Suprapubic skin (tissue), 4 donors: ENCODE measurements around the gene CWF19L1. TPM values are rescaled to one million over a fixed set of nuclear protein-coding genes. Genes with fewer than 3 reads are reported as not detected.

Source experiments
- DNase-seq, 2 donors: peaks; one replicate each; pipeline ENCODE4 v3.0.0-alpha.2; 2019; ENCODE audit warnings: low spot score in 2 of 2
- H3K27ac ChIP-seq: fragments of 200-600 bp; sonication (generic); one replicate; pipeline ENCODE4 v1.5.1; 2019
- H3K27me3 ChIP-seq: fragments of 200-600 bp; sonication (generic); one replicate; pipeline ENCODE4 v1.5.1; 2019
- H3K36me3 ChIP-seq: fragments of 200-600 bp; sonication (generic); one replicate; pipeline ENCODE4 v1.5.1; 2019
- H3K4me1 ChIP-seq: fragments of 200-600 bp; sonication (generic); one replicate; pipeline ENCODE4 v1.5.1; 2019
- H3K4me3 ChIP-seq: fragments of 200-600 bp; sonication (generic); one replicate; pipeline ENCODE4 v1.5.1; 2019; ENCODE audit warnings: mild to moderate bottlenecking
- H3K9me3 ChIP-seq: fragments of 200-600 bp; sonication (generic); one replicate; pipeline ENCODE4 v1.5.1; 2019
- EP300 ChIP-seq: sonication (generic); formaldehyde crosslinking; IDR thresholded peaks from one replicate; pipeline ENCODE4 v1.6.1; 2017; ENCODE audit warnings: antibody characterized with exemption
- POLR2A ChIP-seq, 2 donors: fragments of 450-650 bp; IDR thresholded peaks; one replicate each; pipeline ENCODE4 v1.6.1; 2017; ENCODE audit warnings: antibody characterized with exemption in 2 of 2, mild to moderate bottlenecking in 2 of 2, moderate library complexity in 2 of 2
- POLR2AphosphoS5 ChIP-seq, 3 donors: sonication (generic); formaldehyde crosslinking; IDR thresholded peaks; one replicate each; pipeline ENCODE4 v1.6.1; 2017; ENCODE audit warnings: antibody characterized with exemption in 3 of 3
- WGBS: methylation state at CpG from one replicate; pipeline ENCODE4 v1.1.5; 2018; 5-methylcytosine and 5-hydroxymethylcytosine counted together
- total RNA-seq, 4 donors: library from RNA; depleted of rRNA; stranded (reverse); fragments of >200 nt; gene quantifications; one replicate each; pipeline ENCODE4 v1.1.0, GENCODE V29; 2016
- TF ChIP-seq, protein P1 (sequence below), 2 donors: fragments of 200-600 bp in 1 of 2; fragments of 450-650 bp in 1 of 2; sonication (generic) in 1 of 2; IDR thresholded peaks; one replicate each; pipeline ENCODE4 v1.5.1; 2016 to 2019; ENCODE audit warnings: antibody characterized with exemption in 2 of 2, mild to moderate bottlenecking in 1 of 2, moderate library complexity in 1 of 2

CWF19L1 gene
- total RNA-seq, 4 donors from 2014 or later, result 14.3 to 27.9 (median 22.6) TPM

DNA sequence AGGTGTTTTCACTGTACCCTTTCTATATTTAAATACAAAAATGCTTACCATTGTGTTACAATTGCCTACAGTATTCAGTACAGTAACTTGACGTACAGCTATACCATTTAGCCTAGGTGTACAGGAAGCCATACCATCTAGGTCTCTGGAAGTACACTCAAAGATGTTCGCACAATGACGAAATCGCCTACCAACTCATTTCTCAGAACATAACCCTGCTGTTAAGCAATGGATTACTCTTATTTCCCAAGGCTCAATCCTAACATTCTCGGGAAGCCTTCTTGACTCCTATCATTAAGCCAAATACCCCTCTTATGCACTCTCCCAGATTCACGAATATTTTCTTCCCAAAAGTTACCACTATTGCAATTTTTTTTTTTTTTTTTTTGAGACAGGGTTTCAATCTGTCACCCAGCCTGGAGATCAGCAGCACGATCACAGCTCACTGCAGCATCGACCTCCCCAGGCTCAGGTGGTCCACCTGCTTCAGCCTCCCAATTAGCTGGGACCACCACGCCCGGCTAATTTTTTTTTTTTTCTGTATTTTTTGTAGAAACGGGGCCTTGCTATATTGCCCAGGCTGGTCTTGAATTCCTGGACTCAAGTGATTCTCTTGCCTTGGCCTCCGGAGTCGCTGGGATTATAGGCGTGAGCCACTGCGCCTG, 1.5 kb downstream of the CWF19L1 start:
- H3K4me3 ChIP-seq, result peak overlapping the region; percentile 92
- peaks cover 7% of the 10 kb centered on the region for H3K36me3 ChIP-seq
- H3K9me3 ChIP-seq, result no peaks in the 10 kb centered on the region
- no peak for DNase-seq
- no peaks in the 10 kb centered on the region for H3K27me3 ChIP-seq
- 90% methylated on average over 15 of the region's 15 CpGs for WGBS
- no peak overlapping the region for H3K27ac ChIP-seq
- TF ChIP-seq, protein P1, sequence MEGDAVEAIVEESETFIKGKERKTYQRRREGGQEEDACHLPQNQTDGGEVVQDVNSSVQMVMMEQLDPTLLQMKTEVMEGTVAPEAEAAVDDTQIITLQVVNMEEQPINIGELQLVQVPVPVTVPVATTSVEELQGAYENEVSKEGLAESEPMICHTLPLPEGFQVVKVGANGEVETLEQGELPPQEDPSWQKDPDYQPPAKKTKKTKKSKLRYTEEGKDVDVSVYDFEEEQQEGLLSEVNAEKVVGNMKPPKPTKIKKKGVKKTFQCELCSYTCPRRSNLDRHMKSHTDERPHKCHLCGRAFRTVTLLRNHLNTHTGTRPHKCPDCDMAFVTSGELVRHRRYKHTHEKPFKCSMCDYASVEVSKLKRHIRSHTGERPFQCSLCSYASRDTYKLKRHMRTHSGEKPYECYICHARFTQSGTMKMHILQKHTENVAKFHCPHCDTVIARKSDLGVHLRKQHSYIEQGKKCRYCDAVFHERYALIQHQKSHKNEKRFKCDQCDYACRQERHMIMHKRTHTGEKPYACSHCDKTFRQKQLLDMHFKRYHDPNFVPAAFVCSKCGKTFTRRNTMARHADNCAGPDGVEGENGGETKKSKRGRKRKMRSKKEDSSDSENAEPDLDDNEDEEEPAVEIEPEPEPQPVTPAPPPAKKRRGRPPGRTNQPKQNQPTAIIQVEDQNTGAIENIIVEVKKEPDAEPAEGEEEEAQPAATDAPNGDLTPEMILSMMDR (IDR thresholded peaks at IDR 0.05), result no peak
- TF ChIP-seq POLR2A (IDR thresholded peaks at IDR 0.05) (no peak), POLR2AphosphoS5 (IDR thresholded peaks at IDR 0.05) (no peak), EP300 (no peak)
- peaks cover 24% of the 10 kb centered on the region for H3K4me1 ChIP-seq

DNA sequence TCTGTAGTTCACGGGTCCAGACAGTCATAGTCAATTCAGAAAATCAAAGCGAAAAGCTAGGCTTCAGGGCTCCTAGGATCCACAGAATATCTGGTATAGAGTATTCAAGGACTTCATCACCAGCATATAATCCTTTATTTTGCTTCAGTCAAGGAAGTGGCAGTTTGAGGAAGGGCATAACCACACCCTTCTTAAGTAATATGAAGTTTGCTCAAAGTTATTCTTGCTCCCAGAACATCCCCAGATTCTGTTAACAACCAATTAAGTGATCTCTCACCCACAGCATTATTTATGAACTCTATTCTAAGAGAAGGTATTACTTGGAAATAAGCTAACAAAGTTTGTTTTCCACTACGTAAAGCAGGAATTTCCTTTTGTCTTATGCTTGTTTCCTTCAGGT, 13.2 kb downstream of the CWF19L1 start:
- no peaks in the 10 kb centered on the region for H3K9me3 ChIP-seq
- 96% methylated on average over 3 of the region's 3 CpGs for WGBS
- no peak for DNase-seq
- H3K4me1 ChIP-seq, result no peaks in the 10 kb centered on the region
- no peak overlapping the region for H3K4me3 ChIP-seq
- TF ChIP-seq, protein P1 (IDR thresholded peaks at IDR 0.05), result no peak
- TF ChIP-seq POLR2AphosphoS5 (IDR thresholded peaks at IDR 0.05) (no peak), EP300 (no peak), POLR2A (IDR thresholded peaks at IDR 0.05) (no peak)
- H3K27ac ChIP-seq, result no peak overlapping the region
- H3K36me3 ChIP-seq, result peaks cover 92% of the 10 kb centered on the region
- no peaks in the 10 kb centered on the region for H3K27me3 ChIP-seq

- Histone ChIP-seq H3K27me3 (no peaks in the 10 kb centered on the region), H3K4me3 (no peak overlapping the region), H3K27ac (no peak overlapping the region), H3K36me3 (peaks cover 92% of the 10 kb centered on the region), H3K9me3 (no peaks in the 10 kb centered on the region), H3K4me1 (no peaks in the 10 kb centered on the region)
- TF ChIP-seq POLR2A (IDR thresholded peaks at IDR 0.05), result no peak
- TF ChIP-seq, protein P1 (IDR thresholded peaks at IDR 0.05), result no peak
- no peak for TF ChIP-seq EP300
- TF ChIP-seq POLR2AphosphoS5 (IDR thresholded peaks at IDR 0.05), result no peak
- 94% methylated on average over 5 of the region's 5 CpGs for WGBS
- DNase-seq, result no peak
Measured at GRCh38 chr10:100253041-100253440, 14.4 kb downstream of the CWF19L1 start.

- H3K27me3 ChIP-seq, result no peaks in the 10 kb centered on the region
- TF ChIP-seq POLR2AphosphoS5 (IDR thresholded peaks at IDR 0.05), result no peak
- TF ChIP-seq, protein P1 (IDR thresholded peaks at IDR 0.05), result no peak
- no peak for TF ChIP-seq EP300
- TF ChIP-seq POLR2A (IDR thresholded peaks at IDR 0.05), result no peak
- no peak overlapping the region for H3K4me3 ChIP-seq
- H3K27ac ChIP-seq, result no peak overlapping the region
- H3K36me3 ChIP-seq, result peaks cover 90% of the 10 kb centered on the region
- DNase-seq, result no peak
- no peaks in the 10 kb centered on the region for H3K9me3 ChIP-seq
- WGBS, result 96% methylated on average over 7 of the region's 7 CpGs
- H3K4me1 ChIP-seq, result no peaks in the 10 kb centered on the region
Measured at GRCh38 chr10:100248820-100249219, 18.6 kb downstream of the CWF19L1 start.

- no peak overlapping the region for H3K27ac ChIP-seq
- H3K36me3 ChIP-seq, result peaks cover 92% of the 10 kb centered on the region
- H3K27me3 ChIP-seq, result no peaks in the 10 kb centered on the region
- no peaks in the 10 kb centered on the region for H3K9me3 ChIP-seq
- H3K4me3 ChIP-seq, result no peak overlapping the region
- no peak for DNase-seq
- TF ChIP-seq POLR2A (IDR thresholded peaks at IDR 0.05) (no peak), POLR2AphosphoS5 (IDR thresholded peaks at IDR 0.05) (no peak), EP300 (no peak)
- TF ChIP-seq, protein P1 (IDR thresholded peaks at IDR 0.05), result no peak
- WGBS, result 92% methylated on average over 5 of the region's 5 CpGs
- H3K4me1 ChIP-seq, result no peaks in the 10 kb centered on the region
Measured at GRCh38 chr10:100245484-100246220, 21.8 kb downstream of the CWF19L1 start.
